C4-2B (cell line): ENCODE results near the gene RLBP1.

ENCODE experiments used
- H3K27ac ChIP-seq: fragments of 450-650 bp; 2 replicates; pipeline ENCODE4 v1.5.1; 2017
- ZFX ChIP-seq: fragments of 450-650 bp; IDR thresholded peaks from 2 replicates; pipeline ENCODE4 v1.6.1; 2017
- TF ChIP-seq, protein P1 (sequence below): fragments of 450-650 bp; conservative IDR thresholded peaks from 2 replicates; pipeline ENCODE4 v1.5.1; 2017; ENCODE audit warnings: mild to moderate bottlenecking

Gene RLBP1

DNA sequence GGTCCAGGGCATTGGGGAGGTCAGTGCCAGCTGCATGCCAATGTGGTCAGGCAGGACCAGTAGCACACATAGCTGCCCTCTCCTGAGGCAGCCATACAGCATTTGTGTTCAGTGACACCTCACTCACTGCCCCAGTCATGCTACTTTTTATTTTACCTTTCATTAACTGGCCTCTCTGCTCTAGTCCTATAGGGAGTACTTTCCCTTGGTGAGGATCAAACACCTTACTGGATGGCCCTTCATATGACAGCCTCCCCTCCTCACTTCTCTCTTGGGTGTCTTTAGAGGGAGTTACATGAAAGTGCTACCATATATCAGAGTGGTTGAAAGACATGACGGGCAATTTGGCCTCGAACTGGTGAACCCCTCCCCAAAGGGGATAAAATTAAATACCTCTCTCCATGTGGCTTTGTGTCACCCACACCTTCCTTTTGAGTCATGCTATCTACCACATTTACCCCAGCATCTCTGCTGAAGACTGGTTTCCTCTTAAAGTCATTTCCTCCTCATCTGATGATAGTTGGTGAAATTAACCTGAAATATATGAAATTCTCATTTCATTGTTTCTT lies 17.6 kb downstream of the RLBP1 start:
- TF ChIP-seq, protein P1, sequence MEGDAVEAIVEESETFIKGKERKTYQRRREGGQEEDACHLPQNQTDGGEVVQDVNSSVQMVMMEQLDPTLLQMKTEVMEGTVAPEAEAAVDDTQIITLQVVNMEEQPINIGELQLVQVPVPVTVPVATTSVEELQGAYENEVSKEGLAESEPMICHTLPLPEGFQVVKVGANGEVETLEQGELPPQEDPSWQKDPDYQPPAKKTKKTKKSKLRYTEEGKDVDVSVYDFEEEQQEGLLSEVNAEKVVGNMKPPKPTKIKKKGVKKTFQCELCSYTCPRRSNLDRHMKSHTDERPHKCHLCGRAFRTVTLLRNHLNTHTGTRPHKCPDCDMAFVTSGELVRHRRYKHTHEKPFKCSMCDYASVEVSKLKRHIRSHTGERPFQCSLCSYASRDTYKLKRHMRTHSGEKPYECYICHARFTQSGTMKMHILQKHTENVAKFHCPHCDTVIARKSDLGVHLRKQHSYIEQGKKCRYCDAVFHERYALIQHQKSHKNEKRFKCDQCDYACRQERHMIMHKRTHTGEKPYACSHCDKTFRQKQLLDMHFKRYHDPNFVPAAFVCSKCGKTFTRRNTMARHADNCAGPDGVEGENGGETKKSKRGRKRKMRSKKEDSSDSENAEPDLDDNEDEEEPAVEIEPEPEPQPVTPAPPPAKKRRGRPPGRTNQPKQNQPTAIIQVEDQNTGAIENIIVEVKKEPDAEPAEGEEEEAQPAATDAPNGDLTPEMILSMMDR, result no peak
- no peak for TF ChIP-seq ZFX
- H3K27ac ChIP-seq, result no peak overlapping the region

DNA sequence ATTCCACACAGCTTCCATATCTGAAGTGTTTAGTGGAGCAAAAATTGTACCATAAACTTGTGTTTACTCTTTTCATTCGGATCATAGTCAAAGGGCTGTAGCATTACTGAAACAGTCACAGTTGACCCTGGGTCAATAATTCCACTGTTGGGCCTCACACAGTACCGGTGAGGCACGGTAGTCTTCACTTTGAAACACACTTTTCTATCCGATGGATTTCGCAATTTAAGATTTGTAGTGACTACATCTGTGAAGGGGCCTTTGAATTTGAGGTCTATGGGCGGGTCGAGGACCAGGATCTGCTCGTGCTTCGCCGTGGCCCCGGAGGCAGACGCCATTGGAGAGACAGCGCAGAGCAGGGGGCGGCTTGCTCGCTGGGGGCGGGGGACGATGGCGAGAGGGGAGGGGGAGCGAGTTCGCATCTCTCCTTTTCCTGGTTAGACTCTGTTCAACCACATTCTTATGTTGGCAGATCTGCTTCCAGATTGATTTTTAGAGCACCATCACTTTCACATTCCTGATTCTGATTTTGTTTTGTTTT lies 19.8 kb downstream of the RLBP1 start:
- TF ChIP-seq, protein P1, result no peak
- TF ChIP-seq ZFX, result no peak

DNA sequence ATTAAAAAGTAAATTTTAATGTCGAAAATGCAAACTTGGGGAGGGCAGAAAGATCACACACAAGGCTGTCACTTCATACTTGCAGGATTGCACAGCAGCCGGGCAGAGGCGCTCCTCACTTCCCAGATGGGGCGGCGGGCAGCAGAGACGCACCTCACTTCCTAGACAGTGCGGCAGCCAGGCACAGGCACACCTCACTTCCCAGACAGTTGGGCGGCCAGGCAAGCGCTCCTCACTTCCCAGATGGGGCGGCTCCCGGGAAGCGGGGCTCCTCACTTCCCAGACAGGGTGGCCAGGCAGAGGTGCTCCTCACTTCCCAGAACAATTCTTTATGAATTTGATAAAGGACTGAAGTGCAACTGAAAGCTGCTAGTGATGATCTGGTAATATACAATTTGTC lies 21.2 kb downstream of the RLBP1 start:
- TF ChIP-seq, protein P1, result no peak
- TF ChIP-seq ZFX, result no peak
- H3K27ac ChIP-seq, result no peak overlapping the region

More for the DNA sequence above, 19.8 kb downstream of the RLBP1 start:
- H3K27ac ChIP-seq, result no peak overlapping the region

DNA sequence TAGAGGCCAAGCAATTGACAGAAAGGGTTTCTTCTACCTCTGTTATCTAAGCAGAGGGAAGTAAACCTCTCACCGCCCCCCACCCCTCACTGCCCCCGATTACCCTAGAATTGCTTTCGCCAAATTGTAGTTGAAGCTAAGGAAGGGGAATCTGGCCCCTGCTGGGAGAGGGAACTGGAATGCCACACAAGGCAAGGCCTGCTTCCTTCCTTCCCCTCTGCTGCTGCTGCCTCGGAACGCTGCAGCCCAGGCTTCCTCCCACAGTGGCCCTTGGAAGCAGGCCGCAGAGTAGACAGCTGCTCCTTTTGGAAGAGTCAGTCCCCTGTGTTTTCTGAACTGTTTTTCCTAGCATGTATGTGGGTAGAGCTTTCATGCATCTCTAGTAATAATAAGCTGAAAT lies 21.6 kb downstream of the RLBP1 start:
- TF ChIP-seq, protein P1, result no peak
- TF ChIP-seq ZFX, result no peak
- H3K27ac ChIP-seq, result no peak overlapping the region

DNA sequence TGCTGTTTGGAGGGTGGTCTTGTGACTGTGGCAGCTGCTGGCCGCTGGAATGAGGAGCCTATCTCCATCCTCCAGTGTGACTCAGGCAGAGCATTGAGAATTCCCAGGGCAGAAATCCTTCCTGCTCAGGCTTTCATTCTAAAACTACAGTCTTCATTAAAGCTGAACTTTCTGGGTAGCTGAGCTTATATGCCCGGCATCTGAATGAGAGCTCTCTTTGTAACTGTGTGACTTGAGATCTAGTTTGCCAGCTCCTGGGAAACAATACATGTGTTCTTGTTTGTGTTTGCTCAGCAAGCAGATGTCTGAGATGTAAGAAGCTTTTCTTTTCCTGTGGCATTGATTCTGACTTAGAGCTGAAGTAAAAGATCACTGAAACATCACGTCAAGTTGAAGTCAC lies 22.4 kb downstream of the RLBP1 start:
- no peak overlapping the region for H3K27ac ChIP-seq

DNA sequence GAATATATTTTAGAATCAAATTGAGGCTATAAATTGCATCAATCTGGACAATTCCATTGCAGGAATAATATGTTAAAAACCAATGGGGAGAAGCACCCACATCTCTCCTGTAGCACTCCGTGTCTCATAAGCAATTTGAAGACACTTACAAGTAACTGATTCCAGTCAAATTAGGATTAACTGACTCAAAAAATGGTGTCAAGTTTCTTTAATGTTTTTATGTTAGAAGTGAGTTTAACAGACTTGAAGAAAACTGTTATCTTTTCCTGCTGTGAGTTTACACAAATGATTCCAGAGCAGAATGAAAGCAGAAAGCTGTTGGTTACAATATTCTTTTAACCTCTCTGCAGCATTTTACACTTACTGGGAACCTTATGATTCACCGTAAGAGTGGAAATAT lies 23.2 kb downstream of the RLBP1 start:
- no peak overlapping the region for H3K27ac ChIP-seq
- TF ChIP-seq, protein P1, result no peak
- no peak for TF ChIP-seq ZFX

More for the DNA sequence above, 22.4 kb downstream of the RLBP1 start:
- no peak for TF ChIP-seq ZFX
- TF ChIP-seq, protein P1, result no peak

DNA sequence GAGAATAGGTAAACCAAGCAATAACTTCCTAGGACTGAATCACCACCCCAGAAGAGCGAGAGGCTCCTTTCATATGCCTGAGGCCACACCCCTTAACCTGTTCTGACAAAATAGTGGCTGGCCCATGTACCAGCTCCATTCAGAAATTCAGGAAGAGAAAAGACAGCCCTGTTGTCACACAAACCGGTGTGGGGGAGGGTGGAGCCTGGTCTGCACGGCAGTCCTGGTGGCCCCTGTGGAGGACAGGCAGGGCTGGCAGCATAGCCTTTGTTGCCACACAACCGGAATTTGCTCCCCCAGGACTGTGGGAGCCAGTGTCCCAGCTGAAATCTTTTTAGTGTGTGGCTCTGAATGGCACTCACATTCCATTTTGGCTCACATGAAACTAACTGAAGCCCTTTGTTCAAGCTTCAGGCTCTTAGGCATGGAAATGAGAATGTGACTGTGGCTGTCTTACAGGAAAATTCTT lies 23.8 kb downstream of the RLBP1 start:
- H3K27ac ChIP-seq, result no peak overlapping the region
- TF ChIP-seq ZFX, result no peak
- TF ChIP-seq, protein P1, result no peak
